ENCODE data around the gene DOCK3. TPM values are rescaled to one million over a fixed set of nuclear protein-coding genes. Genes with fewer than 3 reads are reported as not detected.

Gene DOCK3
- total RNA-seq, 1 donor: under 0.01 TPM

DNA sequence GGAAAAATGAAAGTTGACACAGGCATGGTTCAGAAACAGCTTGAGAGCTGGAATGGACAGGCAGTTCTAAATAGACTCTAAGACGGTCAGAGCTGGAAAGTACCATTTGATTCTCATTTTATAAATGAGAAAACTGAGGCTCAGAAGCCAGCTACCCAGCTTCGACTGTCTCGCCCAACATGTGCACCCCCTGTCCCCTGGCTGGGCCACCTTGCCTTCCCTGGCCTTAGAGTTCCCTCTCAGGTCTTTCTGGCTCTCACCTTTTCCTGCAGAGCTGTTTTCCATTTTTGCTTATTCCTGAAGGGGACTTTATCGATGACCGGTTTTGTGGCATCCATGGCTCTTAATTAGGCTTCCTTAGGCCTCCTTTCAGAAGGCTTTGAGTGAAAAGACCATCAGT lies 17.3 kb upstream of the DOCK3 start:
- TF ChIP-seq, protein P1, sequence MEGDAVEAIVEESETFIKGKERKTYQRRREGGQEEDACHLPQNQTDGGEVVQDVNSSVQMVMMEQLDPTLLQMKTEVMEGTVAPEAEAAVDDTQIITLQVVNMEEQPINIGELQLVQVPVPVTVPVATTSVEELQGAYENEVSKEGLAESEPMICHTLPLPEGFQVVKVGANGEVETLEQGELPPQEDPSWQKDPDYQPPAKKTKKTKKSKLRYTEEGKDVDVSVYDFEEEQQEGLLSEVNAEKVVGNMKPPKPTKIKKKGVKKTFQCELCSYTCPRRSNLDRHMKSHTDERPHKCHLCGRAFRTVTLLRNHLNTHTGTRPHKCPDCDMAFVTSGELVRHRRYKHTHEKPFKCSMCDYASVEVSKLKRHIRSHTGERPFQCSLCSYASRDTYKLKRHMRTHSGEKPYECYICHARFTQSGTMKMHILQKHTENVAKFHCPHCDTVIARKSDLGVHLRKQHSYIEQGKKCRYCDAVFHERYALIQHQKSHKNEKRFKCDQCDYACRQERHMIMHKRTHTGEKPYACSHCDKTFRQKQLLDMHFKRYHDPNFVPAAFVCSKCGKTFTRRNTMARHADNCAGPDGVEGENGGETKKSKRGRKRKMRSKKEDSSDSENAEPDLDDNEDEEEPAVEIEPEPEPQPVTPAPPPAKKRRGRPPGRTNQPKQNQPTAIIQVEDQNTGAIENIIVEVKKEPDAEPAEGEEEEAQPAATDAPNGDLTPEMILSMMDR (IDR thresholded peaks at IDR 0.05; ENCODE audit: insufficient read depth, low read depth, low read length): no peak
- H3K4me3 ChIP-seq (ENCODE audit: low read depth, low read length): no peak overlapping the region
- no peak for DNase-seq (ENCODE audit: low read depth)

DNA sequence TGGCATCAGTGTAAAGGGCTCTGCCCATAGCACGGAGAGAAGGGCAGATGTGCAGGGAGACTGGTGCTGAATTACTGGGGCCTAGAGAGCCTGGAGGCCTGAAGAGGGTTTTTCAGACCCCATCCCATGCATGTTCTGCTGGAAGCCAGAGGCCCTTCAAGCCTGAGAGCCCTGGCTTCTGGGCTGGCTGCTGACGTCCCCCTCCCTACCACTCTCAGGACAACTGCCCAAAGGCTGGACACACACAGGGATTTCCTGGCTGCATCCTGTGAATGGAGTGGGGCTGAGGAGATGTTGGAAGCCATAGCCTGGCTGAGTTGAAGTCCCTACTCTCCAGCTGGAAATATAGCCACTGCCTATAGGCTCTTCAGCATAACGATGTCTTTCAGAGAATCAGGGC lies 16.9 kb upstream of the DOCK3 start:
- TF ChIP-seq, protein P1 (IDR thresholded peaks at IDR 0.05; ENCODE audit: insufficient read depth, low read depth, low read length): no peak
- no peak for DNase-seq (ENCODE audit: low read depth)

DNA sequence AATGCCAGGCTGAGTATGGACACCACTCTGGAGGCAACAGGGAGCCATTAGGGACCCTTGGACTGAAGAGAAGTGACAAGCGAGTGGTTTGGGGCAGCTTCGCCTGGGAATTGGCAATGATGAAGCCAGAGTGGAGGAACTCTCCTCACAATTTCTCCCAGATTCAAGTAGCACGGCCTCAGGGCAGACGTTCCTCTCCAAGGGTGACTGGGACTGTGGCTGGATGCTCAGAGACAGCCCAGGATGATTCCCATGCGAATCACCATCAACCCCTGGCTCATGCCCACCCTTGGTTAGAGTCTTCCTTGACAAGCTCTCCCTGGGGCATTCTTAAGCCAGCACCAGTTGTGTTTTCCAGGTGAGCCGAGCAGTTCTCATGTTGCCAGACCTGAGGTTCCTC lies 16.3 kb upstream of the DOCK3 start:
- no peak for DNase-seq (ENCODE audit: low read depth)
- H3K4me3 ChIP-seq (ENCODE audit: low read depth, low read length): no peak overlapping the region
- TF ChIP-seq, protein P1 (IDR thresholded peaks at IDR 0.05; ENCODE audit: insufficient read depth, low read depth, low read length): no peak

More for the DNA sequence above, 16.9 kb upstream of the DOCK3 start:
- no peak overlapping the region for H3K4me3 ChIP-seq (ENCODE audit: low read depth, low read length)

DNA sequence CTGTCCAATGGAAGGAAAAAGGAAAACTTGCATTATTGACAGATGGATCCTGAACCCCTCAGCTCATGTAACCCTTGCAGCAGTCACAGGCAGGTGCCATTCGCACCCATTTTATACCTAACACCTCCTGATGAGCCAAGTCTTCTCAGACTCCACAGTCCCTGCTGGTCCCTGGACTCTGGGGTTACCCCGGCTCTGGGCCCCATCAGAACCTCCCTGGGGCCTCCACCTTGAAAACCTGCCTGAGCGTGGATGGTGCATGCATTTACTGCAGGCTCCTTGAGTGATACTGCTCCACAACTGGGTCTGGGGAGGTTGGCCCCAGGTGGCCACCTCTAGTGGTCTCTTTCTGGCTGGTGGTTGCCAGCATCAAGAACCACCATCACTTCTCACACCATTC lies 15.9 kb upstream of the DOCK3 start:
- TF ChIP-seq, protein P1 (IDR thresholded peaks at IDR 0.05; ENCODE audit: insufficient read depth, low read depth, low read length): no peak
- H3K4me3 ChIP-seq (ENCODE audit: low read depth, low read length): no peak overlapping the region
- no peak for DNase-seq (ENCODE audit: low read depth)

DNA sequence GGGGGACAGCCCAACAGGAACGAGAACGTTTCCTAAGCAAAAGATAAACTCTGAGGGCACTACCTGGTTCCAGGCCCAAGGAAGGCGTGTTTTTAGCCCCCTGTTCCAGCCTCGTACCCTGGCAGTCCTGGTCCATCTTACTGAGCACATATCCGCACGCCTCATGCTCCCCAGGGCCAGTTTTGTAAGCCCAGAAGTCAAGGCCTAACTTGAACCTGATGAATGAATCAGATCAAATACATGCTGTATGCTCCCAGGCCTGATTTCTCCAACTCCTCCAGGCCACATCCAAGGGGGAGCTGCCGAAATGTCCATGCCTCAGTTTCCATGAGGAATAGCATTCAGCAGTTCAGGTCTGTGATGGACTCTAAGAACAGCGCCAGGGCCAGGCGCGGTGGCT lies 14.3 kb upstream of the DOCK3 start:
- no peak overlapping the region for H3K4me3 ChIP-seq (ENCODE audit: low read depth, low read length)
- TF ChIP-seq, protein P1 (IDR thresholded peaks at IDR 0.05; ENCODE audit: insufficient read depth, low read depth, low read length): no peak
- DNase-seq (ENCODE audit: low read depth): no peak

DNA sequence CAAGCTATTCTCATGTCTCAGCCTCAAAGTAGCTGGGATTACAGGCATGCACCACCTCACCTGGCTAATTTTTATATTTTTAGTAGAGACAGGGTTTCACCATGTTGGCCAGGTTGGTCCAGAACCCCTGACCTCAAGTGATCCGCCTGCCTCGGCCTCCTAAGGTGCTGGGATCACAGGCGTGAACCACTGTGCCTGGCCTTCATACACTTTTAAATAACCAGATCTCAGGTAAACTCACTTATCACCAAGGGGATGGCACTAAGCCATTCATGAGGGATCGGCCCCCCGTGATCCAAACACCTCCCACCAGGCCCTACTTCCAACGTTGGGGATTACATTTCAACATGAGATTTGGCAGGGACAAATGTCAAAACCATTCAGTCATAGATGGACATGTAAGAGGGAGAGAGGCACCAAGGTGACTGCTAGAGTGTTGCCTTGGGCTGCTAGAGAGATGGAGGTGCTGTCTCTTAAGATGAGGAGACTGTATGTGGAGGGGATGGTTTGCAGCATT lies 13.3 kb upstream of the DOCK3 start:
- TF ChIP-seq, protein P1 (IDR thresholded peaks at IDR 0.05; ENCODE audit: insufficient read depth, low read depth, low read length): no peak
- H3K4me3 ChIP-seq (ENCODE audit: low read depth, low read length): no peak overlapping the region
- DNase-seq (ENCODE audit: low read depth): no peak

DNA sequence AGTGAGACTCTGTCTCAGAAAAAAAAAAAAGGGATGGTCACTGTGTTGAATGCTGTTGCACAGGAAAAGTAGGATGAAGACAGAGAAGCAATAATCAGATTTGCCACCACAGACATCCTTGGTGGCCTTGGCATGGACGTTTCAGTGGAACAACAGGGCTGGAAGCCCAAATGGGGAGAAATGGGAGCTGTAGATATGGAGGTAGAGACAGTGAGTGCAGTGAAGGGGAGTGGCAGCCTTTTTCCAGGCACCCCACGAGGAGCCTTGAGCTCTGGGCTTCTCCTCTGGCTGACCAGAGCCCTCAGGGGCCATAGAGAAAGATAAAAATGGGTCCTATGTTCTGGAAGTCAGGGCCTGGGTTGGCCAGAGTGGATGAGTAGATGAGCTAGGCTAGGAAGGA lies 12.3 kb upstream of the DOCK3 start:
- TF ChIP-seq, protein P1 (IDR thresholded peaks at IDR 0.05; ENCODE audit: insufficient read depth, low read depth, low read length): no peak
- no peak for DNase-seq (ENCODE audit: low read depth)
- no peak overlapping the region for H3K4me3 ChIP-seq (ENCODE audit: low read depth, low read length)
